ENCODE measurements around the gene SSBP4. TPM values are rescaled to one million over a fixed set of nuclear protein-coding genes. Genes with fewer than 3 reads are reported as not detected.

The SSBP4 gene
- total and polyA plus RNA-seq, 2 experiments from 2014 or later: 151 to 180 TPM

- Histone ChIP-seq H3K27ac (no peak overlapping the region), H3K27me3 (no peaks in the 10 kb centered on the region), H3K4me3 (no peak overlapping the region), H3K9me3 (ENCODE audit: low read depth) (no peaks in the 10 kb centered on the region), H3K4me1 (ENCODE audit: low read depth) (peaks cover 14% of the 10 kb centered on the region), H3K36me3 (no peaks in the 10 kb centered on the region)
- no peak for TF ChIP-seq CTCF (IDR thresholded peaks at IDR 0.05; ENCODE audit: low read depth, low read length)
- DNase-seq (ENCODE audit: low read depth in 1 of 2, low spot score in 1 of 2): no peak
Observed at GRCh38 chr19:18481505-18482222, 62.5 kb downstream of the SSBP4 start.

GRCh38 chr19:18483119-18483890, 64.1 kb downstream of the SSBP4 start:
- Histone ChIP-seq H3K27ac (no peak overlapping the region), H3K36me3 (no peaks in the 10 kb centered on the region), H3K4me3 (no peak overlapping the region), H3K27me3 (no peaks in the 10 kb centered on the region), H3K4me1 (ENCODE audit: low read depth) (peaks cover 14% of the 10 kb centered on the region), H3K9me3 (ENCODE audit: low read depth) (no peaks in the 10 kb centered on the region)
- TF ChIP-seq CTCF (IDR thresholded peaks at IDR 0.05; ENCODE audit: low read depth, low read length): no peak
- no peak for DNase-seq (ENCODE audit: low read depth in 1 of 2, low spot score in 1 of 2)

Other genes starting within 250 kb of the SSBP4 start
- 0.98 and 1.4 TPM in 2 replicates for gene IFI30, start 245.6 kb upstream of the SSBP4 start, total RNA-seq
- 1.0 TPM in 1 of 2 replicates, not detected in the other for gene IFI30, start 245.6 kb upstream of the SSBP4 start, polyA plus RNA-seq
- 38.2 and 74.5 TPM in 2 replicates for gene MPV17L2, start 226.2 kb upstream of the SSBP4 start, total RNA-seq
- 25.5 and 51.7 TPM in 2 replicates for gene MPV17L2, start 226.2 kb upstream of the SSBP4 start, polyA plus RNA-seq
- 11.3 and 13.0 TPM in 2 replicates for gene RAB3A, start 215.4 kb upstream of the SSBP4 start, total RNA-seq
- gene RAB3A, start 215.4 kb upstream of the SSBP4 start, polyA plus RNA-seq: 12.5 and 15.3 TPM in 2 replicates
- 0.67 and 8.3 TPM in 2 replicates for gene PDE4C, start 193.0 kb upstream of the SSBP4 start, total RNA-seq
- 1.1 TPM in 2 replicates for gene PDE4C, start 193.0 kb upstream of the SSBP4 start, polyA plus RNA-seq
- gene IQCN, start 144.9 kb upstream of the SSBP4 start, total RNA-seq: 2.3 and 3.2 TPM in 2 replicates
- gene IQCN, start 144.9 kb upstream of the SSBP4 start, polyA plus RNA-seq: 0.38 and 0.72 TPM in 2 replicates
- gene JUND, start 137.8 kb upstream of the SSBP4 start, total RNA-seq: 430 and 496 TPM in 2 replicates
- gene JUND, start 137.8 kb upstream of the SSBP4 start, polyA plus RNA-seq: 262 and 265 TPM in 2 replicates
- gene LSM4, start 96.3 kb upstream of the SSBP4 start, total RNA-seq: 446 and 493 TPM in 2 replicates
- 418 and 422 TPM in 2 replicates for gene LSM4, start 96.3 kb upstream of the SSBP4 start, polyA plus RNA-seq
- 19.6 and 19.7 TPM in 2 replicates for gene PGPEP1, start 78.8 kb upstream of the SSBP4 start, total RNA-seq
- 12.9 and 14.0 TPM in 2 replicates for gene PGPEP1, start 78.8 kb upstream of the SSBP4 start, polyA plus RNA-seq
- 2.9 and 10.0 TPM in 2 replicates for gene GDF15, start 33.2 kb upstream of the SSBP4 start, total RNA-seq
- 2.4 and 8.2 TPM in 2 replicates for gene GDF15, start 33.2 kb upstream of the SSBP4 start, polyA plus RNA-seq
- gene LRRC25, start 21.8 kb upstream of the SSBP4 start, total RNA-seq: 0.04 TPM in 1 of 2 replicates, not detected in the other
- not detected in 2 replicates for gene LRRC25, start 21.8 kb upstream of the SSBP4 start, polyA plus RNA-seq
- gene ISYNA1, start 18.7 kb downstream of the SSBP4 start, total RNA-seq: 218 and 298 TPM in 2 replicates
- 370 and 442 TPM in 2 replicates for gene ISYNA1, start 18.7 kb downstream of the SSBP4 start, polyA plus RNA-seq
- gene ELL, start 102.7 kb downstream of the SSBP4 start, total RNA-seq: 19.4 and 20.7 TPM in 2 replicates
- 14.8 and 18.2 TPM in 2 replicates for gene ELL, start 102.7 kb downstream of the SSBP4 start, polyA plus RNA-seq
- gene FKBP8, start 124.2 kb downstream of the SSBP4 start, total RNA-seq: 514 and 568 TPM in 2 replicates
- 398 and 473 TPM in 2 replicates for gene FKBP8, start 124.2 kb downstream of the SSBP4 start, polyA plus RNA-seq
- 137 and 160 TPM in 2 replicates for gene KXD1, start 138.5 kb downstream of the SSBP4 start, total RNA-seq
- 111 and 127 TPM in 2 replicates for gene KXD1, start 138.5 kb downstream of the SSBP4 start, polyA plus RNA-seq
- 387 and 390 TPM in 2 replicates for gene UBA52, start 152.5 kb downstream of the SSBP4 start, total RNA-seq
- 415 and 457 TPM in 2 replicates for gene UBA52, start 152.5 kb downstream of the SSBP4 start, polyA plus RNA-seq
- 130 and 133 TPM in 2 replicates for gene REX1BD, start 169.4 kb downstream of the SSBP4 start, total RNA-seq
- 141 and 179 TPM in 2 replicates for gene REX1BD, start 169.4 kb downstream of the SSBP4 start, polyA plus RNA-seq
- gene CRLF1, start 187.4 kb downstream of the SSBP4 start, total RNA-seq: 0.14 and 0.69 TPM in 2 replicates
- 0.89 and 1.2 TPM in 2 replicates for gene CRLF1, start 187.4 kb downstream of the SSBP4 start, polyA plus RNA-seq
- 0.74 and 1.6 TPM in 2 replicates for gene TMEM59L, start 193.5 kb downstream of the SSBP4 start, total RNA-seq
- gene TMEM59L, start 193.5 kb downstream of the SSBP4 start, polyA plus RNA-seq: 2.0 and 2.4 TPM in 2 replicates
- gene KLHL26, start 217.6 kb downstream of the SSBP4 start, total RNA-seq: 8.6 and 9.5 TPM in 2 replicates
- 8.0 and 8.2 TPM in 2 replicates for gene KLHL26, start 217.6 kb downstream of the SSBP4 start, polyA plus RNA-seq

Data from cardiac muscle cell (in vitro differentiated cells and primary cell).